Suprapubic skin (tissue), 4 donors: ENCODE measurements around the gene CDH13. TPM values are rescaled to one million over a fixed set of nuclear protein-coding genes. Genes with fewer than 3 reads are reported as not detected.

Source experiments
- DNase-seq, 2 donors: peaks; one replicate each; pipeline ENCODE4 v3.0.0-alpha.2; 2019; ENCODE audit warnings: low spot score in 2 of 2
- H3K27ac ChIP-seq: fragments of 200-600 bp; sonication (generic); one replicate; pipeline ENCODE4 v1.5.1; 2019
- H3K27me3 ChIP-seq: fragments of 200-600 bp; sonication (generic); one replicate; pipeline ENCODE4 v1.5.1; 2019
- H3K36me3 ChIP-seq: fragments of 200-600 bp; sonication (generic); one replicate; pipeline ENCODE4 v1.5.1; 2019
- H3K4me1 ChIP-seq: fragments of 200-600 bp; sonication (generic); one replicate; pipeline ENCODE4 v1.5.1; 2019
- H3K4me3 ChIP-seq: fragments of 200-600 bp; sonication (generic); one replicate; pipeline ENCODE4 v1.5.1; 2019; ENCODE audit warnings: mild to moderate bottlenecking
- H3K9me3 ChIP-seq: fragments of 200-600 bp; sonication (generic); one replicate; pipeline ENCODE4 v1.5.1; 2019
- CTCF ChIP-seq, 2 donors: fragments of 200-600 bp in 1 of 2; fragments of 450-650 bp in 1 of 2; sonication (generic) in 1 of 2; IDR thresholded peaks; one replicate each; pipeline ENCODE4 v1.5.1; 2016 to 2019; ENCODE audit warnings: antibody characterized with exemption in 2 of 2, mild to moderate bottlenecking in 1 of 2, moderate library complexity in 1 of 2
- EP300 ChIP-seq: sonication (generic); formaldehyde crosslinking; IDR thresholded peaks from one replicate; pipeline ENCODE4 v1.6.1; 2017; ENCODE audit warnings: antibody characterized with exemption
- POLR2A ChIP-seq, 2 donors: fragments of 450-650 bp; IDR thresholded peaks; one replicate each; pipeline ENCODE4 v1.6.1; 2017; ENCODE audit warnings: antibody characterized with exemption in 2 of 2, mild to moderate bottlenecking in 2 of 2, moderate library complexity in 2 of 2
- POLR2AphosphoS5 ChIP-seq, 3 donors: sonication (generic); formaldehyde crosslinking; IDR thresholded peaks; one replicate each; pipeline ENCODE4 v1.6.1; 2017; ENCODE audit warnings: antibody characterized with exemption in 3 of 3
- WGBS: methylation state at CpG from one replicate; pipeline ENCODE4 v1.1.5; 2018; 5-methylcytosine and 5-hydroxymethylcytosine counted together
- total RNA-seq, 4 donors: library from RNA; depleted of rRNA; stranded (reverse); fragments of >200 nt; gene quantifications; one replicate each; pipeline ENCODE4 v1.1.0, GENCODE V29; 2016

CDH13 gene
- total RNA-seq, 4 donors from 2014 or later: 90.4 to 176 (median 139) TPM

GRCh38 chr16:83211711-83212110, 584.9 kb downstream of the CDH13 start:
- Histone ChIP-seq H3K36me3 (no peaks in the 10 kb centered on the region), H3K4me3 (no peak overlapping the region), H3K4me1 (no peaks in the 10 kb centered on the region), H3K27me3 (no peaks in the 10 kb centered on the region), H3K27ac (no peak overlapping the region), H3K9me3 (no peaks in the 10 kb centered on the region)
- no peak for TF ChIP-seq POLR2A (IDR thresholded peaks at IDR 0.05)
- TF ChIP-seq EP300: no peak
- TF ChIP-seq CTCF (IDR thresholded peaks at IDR 0.05): no peak
- TF ChIP-seq POLR2AphosphoS5 (IDR thresholded peaks at IDR 0.05): no peak
- WGBS: 78% methylated on average over 6 of the region's 6 CpGs
- DNase-seq: no peak

DNA sequence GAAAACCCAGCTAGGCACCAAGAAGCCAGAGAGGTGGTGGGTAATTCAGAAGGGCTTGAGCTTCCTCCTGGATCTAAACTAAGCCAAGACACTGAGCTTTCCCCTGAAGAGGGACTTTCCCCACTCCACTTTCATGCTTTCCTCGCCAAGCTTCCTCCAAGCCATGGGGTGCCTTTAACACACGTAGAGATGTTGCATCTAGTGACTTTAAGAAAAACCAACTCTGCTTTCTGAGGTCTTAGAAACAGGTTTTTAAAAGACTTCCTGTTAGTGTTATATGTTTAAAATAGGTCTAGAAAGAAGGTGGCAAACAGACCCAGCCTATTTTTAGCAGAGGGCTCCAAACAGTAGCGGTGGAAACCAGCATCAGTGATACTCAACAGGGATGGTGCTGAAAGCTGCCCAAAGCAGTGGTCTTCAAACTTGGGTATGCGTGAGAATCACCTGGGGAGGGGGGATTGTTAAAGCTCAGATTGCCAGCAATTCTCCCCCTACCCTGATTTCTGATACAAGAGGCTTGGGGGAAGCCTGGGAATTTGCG, 585.6 kb downstream of the CDH13 start:
- TF ChIP-seq POLR2A (IDR thresholded peaks at IDR 0.05): no peak
- no peak for TF ChIP-seq EP300
- no peak for TF ChIP-seq CTCF (IDR thresholded peaks at IDR 0.05)
- no peak for TF ChIP-seq POLR2AphosphoS5 (IDR thresholded peaks at IDR 0.05)
- WGBS: 78% methylated on average over 4 of the region's 5 CpGs
- DNase-seq: no peak
- H3K36me3 ChIP-seq: no peaks in the 10 kb centered on the region
- no peaks in the 10 kb centered on the region for H3K27me3 ChIP-seq
- H3K4me1 ChIP-seq: no peaks in the 10 kb centered on the region
- H3K27ac ChIP-seq: no peak overlapping the region
- no peak overlapping the region for H3K4me3 ChIP-seq
- H3K9me3 ChIP-seq: no peaks in the 10 kb centered on the region

DNA sequence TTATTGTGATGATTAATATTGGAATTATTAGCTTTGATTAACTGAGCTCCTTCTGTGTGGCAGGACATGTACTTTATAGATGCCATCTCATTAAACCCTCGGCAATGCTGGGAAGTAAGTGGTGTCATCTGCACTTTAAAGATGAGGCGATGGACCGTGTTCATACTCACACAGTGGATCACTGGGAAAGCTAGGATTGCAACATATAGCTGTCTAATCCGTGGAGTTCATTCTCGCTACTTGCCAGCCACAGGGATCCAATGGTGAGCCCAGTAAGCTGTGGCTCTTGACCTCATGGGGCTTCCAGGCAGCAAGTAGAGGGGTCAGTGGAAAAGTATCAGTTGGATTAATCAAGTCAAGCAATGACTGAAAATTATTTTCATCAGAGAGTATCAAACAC, 587.9 kb downstream of the CDH13 start:
- TF ChIP-seq EP300: no peak
- TF ChIP-seq CTCF (IDR thresholded peaks at IDR 0.05): no peak
- no peak for TF ChIP-seq POLR2A (IDR thresholded peaks at IDR 0.05)
- no peak for TF ChIP-seq POLR2AphosphoS5 (IDR thresholded peaks at IDR 0.05)
- Histone ChIP-seq H3K9me3 (no peaks in the 10 kb centered on the region), H3K27ac (no peak overlapping the region), H3K27me3 (no peaks in the 10 kb centered on the region), H3K4me3 (no peak overlapping the region), H3K4me1 (no peaks in the 10 kb centered on the region), H3K36me3 (no peaks in the 10 kb centered on the region)
- 96% methylated on average over 5 of the region's 5 CpGs for WGBS
- DNase-seq: no peak

DNA sequence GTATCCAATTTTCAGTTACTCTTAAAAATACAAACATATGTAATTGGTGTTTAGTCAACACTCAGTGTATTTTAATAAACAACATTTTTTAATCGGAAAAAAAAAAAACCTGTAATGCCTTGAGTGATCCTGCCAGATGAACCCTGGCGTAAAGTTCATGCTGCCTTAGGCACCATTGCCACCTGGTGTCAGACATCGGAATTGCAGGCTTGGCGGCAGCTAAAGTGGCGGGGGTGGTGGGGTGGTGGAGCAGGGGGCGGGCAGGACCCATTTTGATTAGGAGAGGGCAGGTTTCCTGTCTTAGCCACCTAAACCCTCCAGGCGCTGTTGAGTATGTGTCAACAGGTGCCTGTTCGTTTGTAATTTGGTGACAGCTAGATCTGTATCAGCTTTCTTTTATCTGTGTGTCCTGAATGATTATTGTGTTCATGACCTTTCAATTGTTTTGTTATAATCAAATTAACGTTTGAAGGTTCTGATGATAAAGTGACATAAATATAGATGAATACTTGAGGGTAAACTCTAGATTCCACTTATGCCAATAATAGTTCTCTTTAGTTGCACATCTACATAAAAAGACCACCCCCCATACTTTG, 588.7 kb downstream of the CDH13 start:
- WGBS: 58% methylated on average over 9 of the region's 9 CpGs
- DNase-seq: no peak
- no peak for TF ChIP-seq POLR2AphosphoS5 (IDR thresholded peaks at IDR 0.05)
- peak; percentile 22 to 49 for TF ChIP-seq CTCF (IDR thresholded peaks at IDR 0.05)
- TF ChIP-seq EP300: no peak
- TF ChIP-seq POLR2A (IDR thresholded peaks at IDR 0.05): no peak

GRCh38 chr16:83219285-83219684, 592.5 kb downstream of the CDH13 start:
- Histone ChIP-seq H3K9me3 (no peaks in the 10 kb centered on the region), H3K27me3 (no peaks in the 10 kb centered on the region), H3K36me3 (no peaks in the 10 kb centered on the region), H3K4me3 (no peak overlapping the region), H3K27ac (no peak overlapping the region), H3K4me1 (no peaks in the 10 kb centered on the region)
- TF ChIP-seq POLR2A (IDR thresholded peaks at IDR 0.05): no peak
- TF ChIP-seq CTCF (IDR thresholded peaks at IDR 0.05): no peak
- no peak for TF ChIP-seq POLR2AphosphoS5 (IDR thresholded peaks at IDR 0.05)
- no peak for DNase-seq
- WGBS: 98% methylated on average over 2 of the region's 2 CpGs

More for the DNA sequence above, 588.7 kb downstream of the CDH13 start:
- Histone ChIP-seq H3K27ac (no peak overlapping the region), H3K9me3 (no peaks in the 10 kb centered on the region), H3K36me3 (no peaks in the 10 kb centered on the region), H3K4me3 (no peak overlapping the region), H3K27me3 (no peaks in the 10 kb centered on the region), H3K4me1 (no peaks in the 10 kb centered on the region)
